Measurements from ENCODE around the gene DLGAP1. TPM values are rescaled to one million over a fixed set of nuclear protein-coding genes. Genes with fewer than 3 reads are reported as not detected.

DLGAP1 gene
- total RNA-seq, 1 donor from 2014 or later = 2.0 TPM

- no peak for TF ChIP-seq CTCF (IDR thresholded peaks at IDR 0.05)
- H3K9me3 ChIP-seq = no peaks in the 10 kb centered on the region
- H3K4me1 ChIP-seq = no peaks in the 10 kb centered on the region
- H3K27ac ChIP-seq = no peak overlapping the region
- intact Hi-C loops (cut with DNase I) = no loop called here
- no peaks in the 10 kb centered on the region for H3K27me3 ChIP-seq
- H3K4me3 ChIP-seq = no peak overlapping the region
- no peaks in the 10 kb centered on the region for H3K36me3 ChIP-seq
- DNase-seq (ENCODE audit: low spot score in 2 of 2) = no peak
Observed at GRCh38 chr18:4286256-4286655, 168.9 kb downstream of the DLGAP1 start.

- intact Hi-C loops (cut with DNase I) = no loop called here
- H3K27me3 ChIP-seq = no peaks in the 10 kb centered on the region
Observed at GRCh38 chr18:4285525-4285924, 169.6 kb downstream of the DLGAP1 start.

GRCh38 chr18:4284528-4284927, 170.6 kb downstream of the DLGAP1 start:
- Histone ChIP-seq H3K4me3 (no peak overlapping the region), H3K27ac (no peak overlapping the region), H3K4me1 (no peaks in the 10 kb centered on the region), H3K36me3 (no peaks in the 10 kb centered on the region), H3K9me3 (no peaks in the 10 kb centered on the region), H3K27me3 (no peaks in the 10 kb centered on the region)
- intact Hi-C loops (cut with DNase I) = no loop called here
- DNase-seq (ENCODE audit: low spot score in 2 of 2) = no peak
- TF ChIP-seq CTCF (IDR thresholded peaks at IDR 0.05) = no peak

More at GRCh38 chr18:4285525-4285924, 169.6 kb downstream of the DLGAP1 start:
- H3K4me1 ChIP-seq = no peaks in the 10 kb centered on the region
- H3K9me3 ChIP-seq = no peaks in the 10 kb centered on the region
- no peak overlapping the region for H3K4me3 ChIP-seq
- TF ChIP-seq CTCF (IDR thresholded peaks at IDR 0.05) = no peak
- no peak for DNase-seq (ENCODE audit: low spot score in 2 of 2)
- H3K27ac ChIP-seq = no peak overlapping the region
- H3K36me3 ChIP-seq = no peaks in the 10 kb centered on the region

- no peak for TF ChIP-seq CTCF (IDR thresholded peaks at IDR 0.05)
- Histone ChIP-seq H3K27me3 (no peaks in the 10 kb centered on the region), H3K27ac (no peak overlapping the region), H3K9me3 (no peaks in the 10 kb centered on the region), H3K4me3 (no peak overlapping the region), H3K4me1 (no peaks in the 10 kb centered on the region), H3K36me3 (no peaks in the 10 kb centered on the region)
- intact Hi-C loops (cut with DNase I) = no loop called here
- DNase-seq (ENCODE audit: low spot score in 2 of 2) = no peak
Observed at GRCh38 chr18:4283746-4284291, 171.3 kb downstream of the DLGAP1 start.

- Histone ChIP-seq H3K27me3 (no peaks in the 10 kb centered on the region), H3K36me3 (no peaks in the 10 kb centered on the region), H3K4me1 (no peaks in the 10 kb centered on the region), H3K9me3 (no peaks in the 10 kb centered on the region), H3K4me3 (no peak overlapping the region), H3K27ac (no peak overlapping the region)
- no peak for DNase-seq (ENCODE audit: low spot score in 2 of 2)
- intact Hi-C loops (cut with DNase I) = no loop called here
- no peak for TF ChIP-seq CTCF (IDR thresholded peaks at IDR 0.05)
Observed at GRCh38 chr18:4282954-4283353, 172.2 kb downstream of the DLGAP1 start.

Measured in ascending aorta (tissue), 2 donors.